RPMI8226 (cell line): ENCODE results near the gene BRINP3.

Experiments used
- DNase-seq: peaks from one replicate; pipeline ENCODE4 v3.0.0-alpha.2; 2015

Gene BRINP3

DNA sequence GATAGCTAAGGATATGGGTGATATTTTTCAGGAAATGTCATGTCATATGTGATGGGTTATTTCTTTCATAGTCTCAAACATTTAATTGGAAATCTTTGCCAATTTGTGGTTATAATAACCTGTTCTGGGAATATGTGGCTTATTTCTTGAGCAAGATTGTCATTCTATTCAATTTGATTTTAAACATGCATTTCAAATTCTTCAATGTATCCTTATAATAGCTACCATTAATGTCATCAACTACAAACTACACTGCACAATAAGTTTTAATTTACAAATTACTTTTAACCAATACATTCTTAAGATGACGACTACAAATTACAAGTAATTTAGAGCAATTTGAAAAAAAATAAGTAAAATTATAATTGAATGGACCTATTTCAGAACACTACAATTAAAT lies 164.9 kb downstream of the BRINP3 start:
- no peak for DNase-seq

DNA sequence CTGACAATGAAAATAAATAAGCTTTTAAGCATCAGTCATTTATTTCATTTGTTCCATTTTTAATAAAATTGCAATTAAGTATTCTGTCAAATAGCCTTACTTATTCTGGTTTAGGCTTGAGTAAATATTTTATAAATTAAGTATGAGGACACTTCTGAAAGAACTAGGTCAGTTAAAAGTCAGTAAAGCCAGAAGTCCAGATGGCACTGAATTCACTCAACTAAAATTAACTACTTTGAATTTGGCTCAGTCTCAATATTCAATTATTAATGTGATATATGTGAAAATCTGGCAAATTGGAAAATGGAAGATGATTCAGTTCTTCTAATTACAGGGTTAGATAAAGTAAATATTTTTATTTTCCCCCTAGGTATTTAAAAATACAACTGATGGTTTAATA lies 174.2 kb downstream of the BRINP3 start:
- no peak for DNase-seq

DNA sequence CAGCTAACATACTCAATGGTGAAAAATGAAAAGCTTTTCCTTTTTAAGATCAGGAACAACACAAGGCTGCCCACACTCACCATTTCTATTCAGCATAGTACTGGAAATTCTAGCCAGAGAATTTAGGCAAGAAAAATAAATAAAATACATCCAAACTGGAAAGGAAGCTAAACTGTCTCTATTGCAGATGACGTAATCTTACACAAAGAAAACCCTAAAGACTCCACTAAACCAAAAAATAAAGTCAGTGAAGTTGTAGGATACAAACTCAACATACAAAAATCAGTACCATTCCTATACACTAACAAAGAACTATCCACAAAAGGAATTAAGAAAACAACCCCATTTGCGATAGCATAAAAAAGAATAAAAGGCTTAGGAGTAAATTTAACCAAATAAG lies 181.2 kb downstream of the BRINP3 start:
- no peak for DNase-seq

DNA sequence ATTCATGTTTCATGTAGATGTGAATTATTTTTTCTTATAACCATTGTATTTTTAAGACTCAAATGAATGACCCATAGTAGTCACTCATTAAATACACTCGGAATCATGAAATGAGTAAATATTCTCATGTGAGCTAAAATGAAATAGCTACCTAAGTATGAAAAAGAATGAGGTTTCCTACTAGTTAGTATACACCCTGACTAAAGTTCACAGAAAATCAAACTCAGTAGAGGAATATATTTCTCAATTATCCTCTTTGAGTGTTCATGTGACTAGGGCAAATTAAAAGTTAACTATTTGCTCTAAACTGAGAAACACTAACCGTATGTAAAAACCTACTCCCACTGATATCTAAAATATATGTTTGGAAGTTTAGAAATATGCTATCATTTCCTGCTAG lies 187.8 kb downstream of the BRINP3 start:
- DNase-seq = no peak

DNA sequence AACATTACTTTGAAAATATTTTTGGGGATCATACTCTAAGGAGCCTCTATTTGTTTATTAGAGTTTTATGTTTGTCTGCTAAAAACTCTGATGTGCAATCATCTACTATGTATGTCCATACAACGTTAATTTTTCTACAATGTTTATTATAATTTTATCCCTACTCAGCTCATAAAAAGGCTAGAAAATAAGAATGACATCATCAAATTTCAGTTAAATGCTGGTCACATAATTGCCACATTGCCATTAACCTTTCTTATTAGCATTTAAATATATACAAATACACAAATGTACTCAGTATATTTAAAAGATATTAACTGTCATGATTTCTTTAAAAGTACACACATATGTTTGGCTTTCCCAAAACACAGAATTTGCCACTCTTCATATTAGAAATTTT lies 191.6 kb downstream of the BRINP3 start:
- no peak for DNase-seq

DNA sequence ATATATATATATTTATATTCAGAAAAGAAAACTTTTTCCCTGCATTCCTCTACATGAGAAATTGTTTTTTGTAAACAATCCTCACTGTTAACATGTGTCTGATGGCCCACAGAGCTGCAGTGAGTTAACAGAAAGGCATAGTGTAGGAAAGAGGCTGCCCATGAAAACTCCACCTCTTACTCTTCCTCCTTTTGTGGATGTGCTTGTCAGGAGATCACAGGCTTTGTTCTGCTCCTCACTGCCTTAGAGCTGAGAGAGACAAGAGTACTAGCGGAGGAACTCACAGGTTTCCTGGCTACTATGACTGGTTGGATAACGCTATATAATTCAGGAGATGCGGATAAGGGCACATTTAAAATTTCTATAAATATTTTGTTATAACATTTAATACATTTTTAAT lies 200.6 kb downstream of the BRINP3 start:
- no peak for DNase-seq

DNA sequence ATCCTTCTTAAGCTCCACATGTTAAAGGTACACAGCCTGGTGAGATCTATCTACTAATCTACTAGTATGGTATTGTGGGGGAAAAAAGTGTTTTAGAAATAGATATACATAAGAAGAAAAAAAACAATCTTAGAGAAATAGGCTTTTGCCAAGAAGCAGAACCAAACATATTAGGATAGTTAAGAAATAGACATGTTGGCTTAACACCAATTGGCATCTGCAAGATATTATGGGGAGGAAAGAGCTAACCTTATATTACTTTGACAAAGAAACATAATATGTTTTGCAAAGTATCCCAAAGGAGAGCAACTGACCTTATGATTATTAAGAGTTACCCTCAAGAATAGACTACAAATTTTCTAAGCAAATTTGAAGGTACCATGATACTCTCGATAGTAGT lies 202.9 kb downstream of the BRINP3 start:
- DNase-seq = no peak

DNA sequence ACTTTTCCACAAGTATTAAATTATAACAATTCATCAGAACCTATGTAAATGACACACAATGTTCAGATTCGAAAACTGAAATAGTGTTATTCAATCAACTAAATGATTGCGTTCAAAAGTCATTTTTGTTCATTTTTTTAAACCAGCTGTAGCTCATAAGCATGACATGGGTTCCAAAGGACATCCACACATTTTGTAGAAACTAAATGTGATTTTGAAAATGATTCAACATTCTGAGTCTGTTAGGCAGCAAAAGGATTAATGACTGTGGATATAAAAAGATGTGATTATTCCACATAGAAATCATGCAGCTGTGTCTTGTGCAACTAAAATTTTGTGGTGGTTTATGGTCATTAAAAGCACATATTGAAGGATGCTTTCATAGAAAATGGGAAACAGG lies 204.5 kb downstream of the BRINP3 start:
- no peak for DNase-seq

DNA sequence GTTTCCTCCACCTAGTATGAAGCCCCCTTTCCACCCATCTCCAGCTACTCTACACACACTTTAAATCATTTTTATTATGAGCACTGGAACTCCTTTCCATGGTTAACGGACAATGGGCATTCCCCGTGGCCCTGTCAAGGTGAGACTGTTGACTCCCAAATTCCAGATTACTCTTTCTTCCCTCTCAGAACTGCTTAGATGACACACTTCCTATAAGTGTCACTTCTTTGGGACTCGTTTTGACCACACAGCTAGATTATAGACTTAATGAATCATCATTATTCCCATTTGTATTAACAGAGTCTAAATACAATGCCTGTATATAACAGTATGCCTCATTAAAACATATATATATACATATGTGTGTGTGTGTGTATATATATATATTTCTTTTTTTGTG lies 215.1 kb downstream of the BRINP3 start:
- DNase-seq = no peak

DNA sequence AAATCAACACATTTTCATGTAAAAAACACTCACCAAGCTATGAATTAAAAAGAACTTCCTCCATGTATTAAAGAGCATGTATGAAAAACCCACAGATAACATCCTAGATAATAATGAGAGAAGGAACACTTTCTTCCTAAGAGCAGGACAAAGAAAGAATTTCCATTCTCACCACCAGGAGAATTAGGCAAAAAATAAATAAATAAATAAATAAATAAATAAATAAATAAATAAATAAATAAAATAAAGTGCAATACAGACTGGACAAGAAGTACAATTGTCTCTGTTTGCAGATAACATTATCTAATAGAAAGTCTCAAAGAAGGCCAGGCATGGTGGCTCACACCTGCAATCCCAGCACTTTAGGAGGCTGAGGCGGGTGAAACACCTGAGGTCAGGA lies 218.2 kb downstream of the BRINP3 start:
- no peak for DNase-seq

DNA sequence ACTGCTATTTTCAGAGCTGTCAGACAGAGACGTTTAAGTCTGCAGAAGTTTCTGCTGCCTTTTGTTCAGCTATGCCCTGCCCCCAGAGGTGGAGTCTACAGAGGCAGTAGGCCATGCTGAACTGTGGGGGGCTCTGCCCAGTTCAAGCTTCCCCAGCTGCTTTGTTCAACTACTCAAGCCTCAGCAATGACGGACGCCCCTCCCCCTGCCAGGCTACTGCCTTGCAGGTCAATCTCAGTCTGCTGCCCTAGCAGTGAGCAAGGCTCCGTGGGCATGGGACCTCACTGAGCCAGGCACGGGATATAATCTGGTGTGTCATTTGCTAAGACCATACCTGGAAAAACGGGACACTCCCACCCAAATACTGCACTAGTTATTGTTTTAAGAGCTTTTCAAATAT lies 219.7 kb downstream of the BRINP3 start:
- DNase-seq = no peak

DNA sequence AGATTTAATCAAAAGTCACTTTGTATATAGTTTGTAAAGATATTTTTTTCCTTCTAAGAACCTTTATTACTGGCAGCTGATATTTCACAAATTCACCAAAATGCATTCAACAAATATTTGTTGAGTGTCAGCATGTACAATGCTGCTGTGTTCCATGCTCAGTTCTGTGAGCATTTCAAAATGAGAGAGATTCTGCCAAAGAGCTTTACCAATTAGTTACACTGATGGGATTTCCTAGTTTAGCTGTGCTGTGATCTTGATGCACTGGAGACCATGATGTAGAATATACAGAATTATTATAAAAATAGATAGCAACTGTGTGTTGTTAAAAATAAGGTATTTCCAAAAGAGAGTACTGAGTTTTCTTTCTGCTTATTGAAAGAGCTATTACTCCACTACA lies 225.6 kb downstream of the BRINP3 start:
- DNase-seq = no peak

DNA sequence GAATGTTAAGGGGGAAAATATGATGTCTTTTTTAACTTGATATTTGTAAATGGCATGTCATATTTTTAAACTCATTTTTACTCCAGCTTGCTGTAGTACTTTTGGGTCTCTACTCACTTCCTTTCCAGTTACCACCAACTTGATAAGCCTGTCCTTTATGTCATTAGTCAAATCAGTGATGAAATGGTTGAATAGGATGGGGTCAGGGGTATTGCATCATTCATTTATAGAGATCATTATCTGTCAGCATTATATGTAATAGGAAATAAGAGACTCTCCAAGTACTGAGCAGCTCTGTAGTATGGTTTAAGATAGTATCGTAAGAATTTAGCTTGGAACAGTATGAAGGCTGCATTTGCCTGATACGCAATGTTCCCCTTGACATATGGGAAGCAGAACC lies 227.3 kb downstream of the BRINP3 start:
- no peak for DNase-seq

DNA sequence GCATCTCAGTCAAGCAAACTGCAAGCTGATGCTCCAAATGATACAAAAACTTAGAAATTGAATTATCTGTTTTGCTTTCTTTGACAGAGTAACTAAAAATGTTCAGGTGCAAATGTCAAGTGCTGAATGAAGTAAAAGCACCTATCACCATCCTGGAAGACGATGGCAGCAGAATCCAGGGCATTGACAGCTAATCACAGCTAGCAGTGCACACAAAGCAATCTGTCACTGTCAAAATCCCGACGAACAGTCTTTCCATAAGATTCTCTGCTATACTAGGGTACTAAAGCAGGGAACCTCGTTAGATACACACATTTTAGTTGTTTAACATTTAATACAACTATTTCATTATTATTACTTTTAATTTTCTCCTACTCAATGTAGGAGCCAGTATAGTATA lies 233.3 kb downstream of the BRINP3 start:
- DNase-seq = no peak

DNA sequence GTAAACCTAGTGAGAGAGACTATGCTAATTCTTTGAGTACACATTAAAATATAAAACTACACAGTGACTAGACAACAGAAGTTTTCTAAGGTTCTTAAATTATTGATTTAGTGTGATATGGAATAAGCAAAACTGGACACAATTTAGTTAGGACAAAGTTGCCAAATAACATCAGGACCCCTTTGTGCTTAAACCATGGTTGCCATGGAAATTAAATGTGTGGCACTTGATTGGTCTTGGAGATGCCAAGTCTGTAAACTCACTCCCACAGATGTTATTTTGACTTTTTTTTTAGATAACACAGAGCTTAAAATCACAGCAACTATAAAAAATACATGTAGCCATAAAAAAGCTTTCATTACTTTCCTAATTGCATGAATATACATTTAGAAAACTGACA lies 234.6 kb downstream of the BRINP3 start:
- no peak for DNase-seq

DNA sequence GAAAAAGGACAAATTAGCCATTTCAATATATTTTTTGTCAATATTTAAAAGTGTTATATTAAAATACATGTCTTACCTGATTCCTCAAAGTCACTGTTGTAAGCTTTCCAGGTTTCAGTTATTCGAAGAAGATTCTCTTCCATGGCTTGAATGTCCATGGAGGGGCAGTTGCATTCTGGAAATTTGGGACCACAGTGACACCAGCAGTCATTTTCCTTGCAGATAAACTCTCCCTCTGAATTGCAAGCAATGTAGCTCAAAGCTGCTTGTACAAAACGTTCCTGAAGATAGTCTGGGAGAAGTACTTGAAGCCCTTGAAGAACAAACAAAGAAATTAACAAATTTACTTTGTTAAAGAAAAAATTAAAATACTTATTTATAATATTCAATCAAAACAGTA lies 251.7 kb downstream of the BRINP3 start:
- no peak for DNase-seq

DNA sequence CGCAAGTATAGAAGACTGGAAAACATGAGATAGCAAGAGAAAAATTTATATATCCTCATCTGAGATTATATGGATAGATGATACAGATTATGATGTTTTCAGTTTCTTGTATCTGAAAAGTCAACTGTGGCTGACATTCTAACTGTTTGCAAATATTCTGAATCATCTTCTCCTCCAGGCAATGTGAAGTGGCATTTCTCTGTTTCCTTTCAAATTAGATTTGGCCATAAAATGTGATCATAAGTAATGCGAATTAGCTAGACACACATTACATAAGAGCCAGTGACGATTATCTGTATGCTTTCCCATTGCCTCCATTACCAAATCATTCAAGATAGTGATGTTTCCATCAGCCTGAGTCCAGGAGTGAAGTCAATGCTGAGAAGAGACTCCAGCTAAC lies 265.2 kb downstream of the BRINP3 start:
- no peak for DNase-seq

DNA sequence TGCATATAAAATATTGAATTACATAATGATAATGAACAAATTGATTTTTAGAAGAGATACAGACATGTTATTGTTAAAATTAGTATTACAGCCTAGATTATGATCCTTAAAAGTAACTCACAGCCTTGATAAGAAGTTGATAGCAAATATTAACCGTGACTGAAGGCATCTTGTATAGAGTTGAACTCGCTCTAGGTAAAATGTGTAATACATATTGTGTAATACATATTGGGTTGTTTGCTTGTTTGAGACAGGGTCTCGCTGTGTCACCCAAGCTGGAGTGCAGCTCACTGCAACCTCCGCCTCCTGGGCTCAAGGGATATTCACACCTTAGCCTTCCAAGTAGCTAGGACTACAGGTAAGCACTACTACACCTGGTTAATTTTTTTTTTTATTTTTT lies 269.9 kb downstream of the BRINP3 start:
- DNase-seq = no peak

DNA sequence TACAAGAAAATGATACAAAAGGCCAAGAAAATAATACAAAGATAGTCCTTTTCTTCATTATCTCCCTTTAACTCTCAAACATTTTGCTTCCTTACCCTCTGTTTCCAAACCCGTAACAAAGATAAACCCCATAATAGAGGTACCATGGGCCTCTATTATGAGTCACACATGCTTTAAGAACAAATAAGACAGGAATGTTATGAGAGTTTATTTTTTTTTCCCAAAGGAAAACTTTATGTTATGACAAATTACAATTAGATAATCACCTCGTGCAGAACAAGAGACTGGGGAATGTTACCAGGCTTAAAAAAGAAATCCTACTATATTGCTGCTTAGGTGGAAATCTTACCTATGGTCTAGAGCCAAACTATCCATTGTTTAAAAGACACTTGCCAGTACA lies 272.0 kb downstream of the BRINP3 start:
- no peak for DNase-seq

DNA sequence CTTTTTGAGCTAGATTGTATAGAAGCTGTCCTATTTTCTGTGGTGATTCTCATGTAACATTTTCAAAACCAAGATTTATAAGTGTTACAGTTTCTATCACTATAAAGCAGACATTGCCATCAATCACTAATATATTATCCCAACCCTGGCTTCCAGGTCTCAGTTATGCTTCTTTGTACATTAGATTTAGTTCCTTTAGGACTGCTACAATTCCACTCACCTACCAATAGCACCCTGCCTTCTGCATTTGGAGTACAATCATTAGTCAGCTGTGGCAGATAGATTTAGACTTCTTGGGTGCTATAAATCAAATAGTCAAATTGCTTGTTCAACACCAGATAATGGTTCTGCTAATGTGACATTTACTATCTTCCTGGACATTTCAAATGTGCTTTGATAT lies 281.6 kb downstream of the BRINP3 start:
- DNase-seq = no peak

DNA sequence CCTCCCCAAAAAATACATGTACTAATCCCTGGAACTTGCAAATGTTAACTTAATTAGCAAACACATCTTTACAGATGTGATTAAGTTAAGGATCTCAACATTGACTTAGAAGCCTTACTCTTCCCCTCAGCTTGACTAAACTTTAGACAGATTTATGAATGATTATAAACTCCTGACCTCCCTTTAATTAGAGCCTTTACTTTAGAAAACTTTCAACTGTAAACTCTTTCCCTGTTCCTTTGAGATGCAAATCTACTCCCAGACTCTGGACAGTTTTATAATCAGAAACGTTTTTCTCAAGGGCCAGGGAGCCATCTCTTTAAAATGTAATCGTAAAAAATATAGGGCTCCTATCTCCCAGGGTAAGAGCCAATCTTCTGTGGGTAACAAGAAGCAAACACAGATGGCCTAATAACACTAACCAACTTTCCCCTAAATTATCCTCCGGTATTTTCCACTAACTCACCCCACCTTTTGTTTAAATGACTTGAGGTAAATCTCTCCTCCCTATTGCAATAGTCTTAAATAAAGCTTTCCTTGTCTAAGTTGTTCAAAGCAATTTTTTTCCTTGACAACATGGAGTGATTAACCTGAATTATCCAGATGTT lies 284.1 kb downstream of the BRINP3 start:
- no peak for DNase-seq

DNA sequence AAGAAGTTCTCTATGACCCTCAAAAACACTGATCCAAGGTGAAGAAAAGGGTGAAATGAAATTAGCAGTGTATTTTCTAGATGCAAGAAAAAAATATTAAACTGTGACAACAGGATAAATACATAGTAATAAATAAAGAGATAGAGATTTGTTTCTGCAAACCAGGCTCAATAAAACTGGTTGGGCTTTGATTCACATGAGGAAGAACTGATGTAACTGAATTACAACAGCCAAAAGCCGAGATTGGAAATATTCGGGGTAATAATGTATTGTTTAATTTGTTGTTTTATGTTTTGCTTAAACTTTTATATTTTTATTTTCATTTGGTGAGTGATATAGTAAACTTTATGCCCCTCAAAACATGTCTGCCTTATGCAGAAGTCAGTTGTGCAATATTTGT lies 285.0 kb downstream of the BRINP3 start:
- no peak for DNase-seq

DNA sequence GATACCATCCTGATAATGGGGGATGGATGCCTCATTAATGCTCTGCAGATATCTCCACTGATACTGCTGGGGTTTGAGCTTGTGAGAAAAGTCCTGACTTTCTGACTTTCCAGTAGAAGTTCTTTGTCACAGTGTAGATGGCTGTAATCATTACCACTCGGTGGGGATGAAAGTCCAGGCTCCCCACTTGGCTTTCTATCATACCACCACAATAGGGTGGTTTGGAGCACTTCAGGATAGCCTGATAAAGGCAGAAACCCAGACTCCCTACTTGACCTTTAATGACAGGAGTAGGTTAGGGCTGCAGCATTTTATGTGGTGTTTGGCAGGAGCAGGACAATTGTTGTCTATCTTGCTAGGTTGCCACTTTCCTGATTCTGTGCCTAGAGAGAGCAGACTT lies 294.1 kb downstream of the BRINP3 start:
- no peak for DNase-seq

DNA sequence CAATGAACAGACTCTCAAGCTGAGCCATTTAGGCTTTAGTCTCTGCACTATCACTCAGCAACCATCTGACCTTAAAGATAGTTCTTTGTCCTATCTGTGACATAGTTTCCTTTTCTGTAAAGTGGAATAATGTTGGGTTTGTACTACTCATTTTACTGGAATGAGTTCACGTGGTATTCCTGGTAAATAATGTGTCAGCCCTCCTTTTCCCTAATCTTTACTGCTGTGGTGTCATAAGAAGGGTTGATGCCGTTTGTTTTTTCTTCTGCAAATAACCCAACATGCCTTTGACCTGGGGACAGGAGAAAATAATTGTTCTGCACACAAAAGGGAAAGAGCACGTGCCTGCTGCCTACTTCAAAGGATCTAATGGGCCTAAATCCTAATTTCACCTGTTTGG lies 297.8 kb downstream of the BRINP3 start:
- no peak for DNase-seq

DNA sequence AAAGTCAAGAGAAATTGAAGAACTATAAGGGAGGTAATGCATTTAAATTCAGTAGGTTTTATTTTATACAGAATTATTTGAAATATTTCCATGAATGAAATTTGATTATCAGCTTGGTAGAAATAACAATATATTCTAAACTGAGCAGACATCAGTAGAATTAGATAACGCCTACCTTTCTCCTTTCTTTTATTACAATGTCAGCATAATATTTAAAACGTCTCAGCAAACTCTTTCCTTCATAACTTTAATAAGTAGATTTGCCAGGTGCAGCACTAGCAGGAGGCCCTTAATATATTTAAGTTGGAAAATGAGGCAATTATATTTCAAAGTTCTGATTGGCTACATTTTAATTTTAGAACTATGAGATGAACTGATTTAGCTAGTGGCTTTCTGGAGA lies 298.8 kb downstream of the BRINP3 start:
- DNase-seq = no peak

DNA sequence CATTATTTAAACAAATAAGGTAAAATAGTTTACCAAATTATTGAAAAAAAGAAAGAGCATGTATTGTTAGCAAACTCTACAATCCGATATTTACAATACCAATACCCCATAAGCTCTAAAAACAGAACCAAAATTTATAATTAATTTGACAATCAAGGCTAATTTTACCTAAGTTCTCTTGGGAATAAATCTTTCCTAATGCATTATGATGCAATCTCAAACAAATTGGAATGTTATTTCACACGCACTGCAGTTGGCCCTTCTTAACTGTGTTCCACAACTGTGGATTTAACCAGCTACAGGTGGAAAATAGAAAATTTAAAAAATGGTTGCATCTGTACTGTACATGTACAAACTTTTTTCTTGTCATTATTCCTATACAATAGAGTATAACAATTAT lies 300.1 kb downstream of the BRINP3 start:
- DNase-seq = no peak
